ENCODE data around the gene TSGA10. TPM values are rescaled to one million over a fixed set of nuclear protein-coding genes. Genes with fewer than 3 reads are reported as not detected.
"Not testable (repeated sequence)": the region's sequence is repeated elsewhere in the genome, so short reads cannot be mapped to it uniquely, and the experiment has no call there.

The TSGA10 gene
- total RNA-seq, 1 experiment from 2014 or later = 7.5 TPM

GRCh38 chr2:99040736-99041300 lies 113.9 kb downstream of the TSGA10 start:
- ATAC-seq; H3K36me3 ChIP-seq (ENCODE audit: control insufficient read depth, insufficient read depth, low read length); H3K9me3 ChIP-seq (ENCODE audit: control insufficient read depth, insufficient read depth, low read depth, low read length); H3K27me3 ChIP-seq (ENCODE audit: control insufficient read depth, insufficient read depth, low read length); BruUV-seq (replicated peaks); H3K4me1 ChIP-seq (ENCODE audit: control insufficient read depth, insufficient read depth, low read length); DNase-seq (ENCODE audit: low read depth, low spot score); CTCF ChIA-PET; H3K27ac ChIP-seq (ENCODE audit: low read length); POLR2A ChIA-PET; intact Hi-C loops (cut with micrococcal nuclease; ENCODE audit: unreplicated experiment); H3K4me3 ChIP-seq (ENCODE audit: low read depth in 2 of 2, low read length in 2 of 2); in situ Hi-C loops (cut with HindIII; ENCODE audit: low pct_unique_long_range_greater_than_20kb, low sequenced_read_pairs): not testable (repeated sequence)

DNA sequence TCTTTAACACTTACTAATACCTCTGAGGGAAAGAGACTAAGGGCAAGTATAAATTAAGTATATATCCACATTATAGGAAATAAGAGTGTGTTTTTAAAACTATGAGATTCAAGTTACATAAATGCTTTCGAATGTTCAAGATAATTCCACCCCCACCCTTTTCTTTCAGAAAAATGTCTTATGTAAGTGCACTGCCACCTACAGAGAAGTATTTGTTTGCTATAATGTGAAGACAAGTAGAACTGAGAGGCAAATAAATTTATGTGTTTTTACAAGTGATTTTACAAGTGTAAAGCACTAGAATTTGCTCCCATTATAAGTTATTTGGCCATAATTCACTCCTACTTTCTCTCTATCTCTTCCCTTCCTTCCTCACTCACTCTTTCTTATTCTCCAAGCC lies 118.8 kb downstream of the TSGA10 start:
- intact Hi-C loops (cut with micrococcal nuclease; ENCODE audit: unreplicated experiment) = no loop called here
- no TSS peak for BruUV-seq (replicated peaks)
- no peak for ATAC-seq
- no peak overlapping the region for H3K27ac ChIP-seq (ENCODE audit: low read length)
- POLR2A ChIA-PET = no interaction called here
- H3K27me3 ChIP-seq (ENCODE audit: control insufficient read depth, insufficient read depth, low read length) = peaks cover 7% of the 10 kb centered on the region; the same call in 1 of the 2 replicates
- DNase-seq (ENCODE audit: low read depth, low spot score) = no peak
- in situ Hi-C loops (cut with HindIII; ENCODE audit: low pct_unique_long_range_greater_than_20kb, low sequenced_read_pairs) = no loop called here
- H3K4me3 ChIP-seq (ENCODE audit: low read depth in 2 of 2, low read length in 2 of 2) = no peak overlapping the region
- no peaks in the 10 kb centered on the region for H3K36me3 ChIP-seq (ENCODE audit: control insufficient read depth, insufficient read depth, low read length)
- TF ChIP-seq SIN3A (IDR thresholded peaks at IDR 0.05; ENCODE audit: borderline replicate concordance, insufficient read depth, low read depth, low read length) = no peak
- TF ChIP-seq REST (IDR thresholded peaks at IDR 0.05; ENCODE audit: insufficient read depth in 1 of 2, low read depth in 2 of 2, low read length in 1 of 2) = no peak
- TF ChIP-seq POLR2AphosphoS5 (IDR thresholded peaks at IDR 0.05; ENCODE audit: low read depth, low read length) = no peak
- no peak for TF ChIP-seq CTCF (IDR thresholded peaks at IDR 0.05)
- TF ChIP-seq TCF7L2 (IDR thresholded peaks at IDR 0.05; ENCODE audit: low read depth, low read length) = no peak
- no peaks in the 10 kb centered on the region for H3K4me1 ChIP-seq (ENCODE audit: control insufficient read depth, insufficient read depth, low read length)
- H3K9me3 ChIP-seq (ENCODE audit: control insufficient read depth, insufficient read depth, low read depth, low read length) = no peaks in the 10 kb centered on the region
- CTCF ChIA-PET = no interaction called here

DNA sequence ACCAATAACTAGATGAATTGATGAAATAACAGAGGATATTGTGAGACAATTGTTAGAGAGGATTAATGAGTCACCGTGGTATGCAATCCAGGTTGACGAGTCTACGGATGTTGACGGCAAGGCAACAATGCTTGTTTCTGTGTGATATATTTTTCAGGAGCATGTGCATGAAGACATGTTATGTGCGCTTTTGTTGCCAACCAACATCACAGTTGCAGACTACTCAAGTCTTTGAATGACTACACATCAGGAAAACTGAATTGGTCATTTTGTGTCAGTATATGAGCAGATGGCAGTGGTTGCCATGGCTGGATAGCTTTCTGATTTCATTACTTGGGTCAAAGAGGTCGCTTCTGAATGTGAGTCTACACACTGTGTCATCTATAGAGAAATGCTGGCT lies 122.0 kb downstream of the TSGA10 start:
- no peak for TF ChIP-seq SIN3A (IDR thresholded peaks at IDR 0.05; ENCODE audit: borderline replicate concordance, insufficient read depth, low read depth, low read length)
- TF ChIP-seq POLR2AphosphoS5 (IDR thresholded peaks at IDR 0.05; ENCODE audit: low read depth, low read length) = no peak
- no peak for TF ChIP-seq CTCF (IDR thresholded peaks at IDR 0.05)
- TF ChIP-seq TCF7L2 (IDR thresholded peaks at IDR 0.05; ENCODE audit: low read depth, low read length) = no peak
- no peak for TF ChIP-seq REST (IDR thresholded peaks at IDR 0.05; ENCODE audit: insufficient read depth in 1 of 2, low read depth in 2 of 2, low read length in 1 of 2)
- POLR2A ChIA-PET = no interaction called here
- no peak for ATAC-seq
- DNase-seq (ENCODE audit: low read depth, low spot score) = no peak
- intact Hi-C loops (cut with micrococcal nuclease; ENCODE audit: unreplicated experiment) (no loop called here), in situ Hi-C loops (cut with HindIII; ENCODE audit: low pct_unique_long_range_greater_than_20kb, low sequenced_read_pairs) (no loop called here)
- Histone ChIP-seq H3K27me3 (ENCODE audit: control insufficient read depth, insufficient read depth, low read length) (peaks cover 7% of the 10 kb centered on the region; the same call in 1 of the 2 replicates), H3K4me3 (ENCODE audit: low read depth in 2 of 2, low read length in 2 of 2) (no peak overlapping the region), H3K36me3 (ENCODE audit: control insufficient read depth, insufficient read depth, low read length) (no peaks in the 10 kb centered on the region), H3K27ac (ENCODE audit: low read length) (no peak overlapping the region), H3K9me3 (ENCODE audit: control insufficient read depth, insufficient read depth, low read depth, low read length) (no peaks in the 10 kb centered on the region), H3K4me1 (ENCODE audit: control insufficient read depth, insufficient read depth, low read length) (no peaks in the 10 kb centered on the region)
- CTCF ChIA-PET = no interaction called here
- BruUV-seq (replicated peaks) = no TSS peak

All from Panc1 (cell line).